Amygdala (tissue), 56 donors: ENCODE measurements around the gene FAM149A.
A peak's percentile ranks its signal among the peaks of the same experiment; 100 is the strongest.

Experiments used
- DNase-seq, 56 donors: peaks; one replicate each; lab custom pipeline; 2025; lab: John Stamatoyannopoulos, UW

The FAM149A gene

GRCh38 chr4:186150926-186151325 is 46.4 kb downstream of the FAM149A start:
- DNase-seq = no peak

GRCh38 chr4:186151499-186151898 is 47.0 kb downstream of the FAM149A start:
- no peak for DNase-seq

- DNase-seq = no peak
These were observed 53.7 kb downstream of the FAM149A start for GRCh38 chr4:186158021-186158813.

GRCh38 chr4:186158966-186159365 is 54.5 kb downstream of the FAM149A start:
- no peak for DNase-seq

- no peak for DNase-seq
These were observed 55.1 kb downstream of the FAM149A start for GRCh38 chr4:186159613-186160012.

GRCh38 chr4:186161138-186161537 is 56.6 kb downstream of the FAM149A start:
- DNase-seq = no peak

GRCh38 chr4:186166852-186167512 is 62.5 kb downstream of the FAM149A start:
- no peak for DNase-seq

- no peak for DNase-seq
These were observed 63.1 kb downstream of the FAM149A start for GRCh38 chr4:186167605-186168004.

- DNase-seq = no peak
These were observed 64.2 kb downstream of the FAM149A start for GRCh38 chr4:186168750-186169149.

GRCh38 chr4:186169333-186169944 is 64.9 kb downstream of the FAM149A start:
- DNase-seq = no peak

GRCh38 chr4:186169945-186170802 is 65.7 kb downstream of the FAM149A start:
- no peak for DNase-seq

- DNase-seq = no peak
These were observed 66.5 kb downstream of the FAM149A start for GRCh38 chr4:186170966-186171365.

GRCh38 chr4:186172546-186172945 is 68.0 kb downstream of the FAM149A start:
- no peak for DNase-seq

- DNase-seq = no peak
These were observed 83.6 kb downstream of the FAM149A start for GRCh38 chr4:186188107-186188506.

- no peak for DNase-seq
These were observed 85.2 kb downstream of the FAM149A start for GRCh38 chr4:186189656-186190055.

GRCh38 chr4:186190581-186191199 is 86.2 kb downstream of the FAM149A start:
- peak in 27 of 56 donors; percentile 34 to 85 (median 66) for DNase-seq

- peak in 53 of 56 donors; percentile 18 to 90 (median 76) for DNase-seq
These were observed 86.9 kb downstream of the FAM149A start, which contains the start of gene CYP4V2 for GRCh38 chr4:186191200-186192065. Gene CYP4V2, plus strand, starts transcription at chr4:186191567. Its CDS starts 257 bp downstream, at chr4:186191824.

GRCh38 chr4:186192066-186192612 is 87.6 kb downstream of the FAM149A start:
- DNase-seq = peak in 35 of 56 donors; percentile 16 to 78 (median 58)

- DNase-seq = no peak
These were observed 89.3 kb downstream of the FAM149A start for GRCh38 chr4:186193851-186194250.
